SH-SY5Y (cell line): Measurements from ENCODE around the gene TCF7.

Source experiments
- GATA2 ChIP-seq: IDR thresholded peaks from 2 replicates; pipeline ENCODE4 v1.6.1; 2011; ENCODE audit warnings: mild to moderate bottlenecking, low read depth, low read length
- GATA3 ChIP-seq: IDR thresholded peaks from 2 replicates; pipeline ENCODE4 v1.6.1; 2011; ENCODE audit warnings: low read depth, mild to moderate bottlenecking, low read length, moderate library complexity

DNA sequence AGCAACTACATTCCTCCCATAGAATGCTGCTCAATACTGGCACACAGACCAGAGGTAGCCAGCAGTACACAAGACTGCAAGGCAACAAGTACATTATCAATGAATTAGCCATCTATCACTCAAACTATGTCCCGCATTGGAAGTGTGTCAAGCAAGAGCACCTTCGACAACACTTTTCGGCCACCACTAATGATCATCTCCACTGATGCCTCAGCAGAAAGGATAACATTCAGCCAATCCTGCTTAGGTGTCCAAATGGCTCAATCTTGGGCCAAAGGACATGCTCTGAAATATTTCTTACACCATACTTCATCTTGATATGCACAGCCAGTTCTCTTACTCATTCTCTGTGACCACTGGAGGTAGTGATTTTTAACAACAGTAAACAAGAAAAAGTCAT is 37.2 kb downstream of the TCF7 start:
- no peak for TF ChIP-seq GATA3
- no peak for TF ChIP-seq GATA2
